Measurements from ENCODE around the gene ABHD5. TPM values are rescaled to one million over a fixed set of nuclear protein-coding genes. Genes with fewer than 3 reads are reported as not detected.
"Not testable (repeated sequence)": the region's sequence is repeated elsewhere in the genome, so short reads cannot be mapped to it uniquely, and the experiment has no call there.

The ABHD5 gene
- total and polyA plus RNA-seq, 8 donors, result 3.2 to 38.0 (median 24.5) TPM

DNA sequence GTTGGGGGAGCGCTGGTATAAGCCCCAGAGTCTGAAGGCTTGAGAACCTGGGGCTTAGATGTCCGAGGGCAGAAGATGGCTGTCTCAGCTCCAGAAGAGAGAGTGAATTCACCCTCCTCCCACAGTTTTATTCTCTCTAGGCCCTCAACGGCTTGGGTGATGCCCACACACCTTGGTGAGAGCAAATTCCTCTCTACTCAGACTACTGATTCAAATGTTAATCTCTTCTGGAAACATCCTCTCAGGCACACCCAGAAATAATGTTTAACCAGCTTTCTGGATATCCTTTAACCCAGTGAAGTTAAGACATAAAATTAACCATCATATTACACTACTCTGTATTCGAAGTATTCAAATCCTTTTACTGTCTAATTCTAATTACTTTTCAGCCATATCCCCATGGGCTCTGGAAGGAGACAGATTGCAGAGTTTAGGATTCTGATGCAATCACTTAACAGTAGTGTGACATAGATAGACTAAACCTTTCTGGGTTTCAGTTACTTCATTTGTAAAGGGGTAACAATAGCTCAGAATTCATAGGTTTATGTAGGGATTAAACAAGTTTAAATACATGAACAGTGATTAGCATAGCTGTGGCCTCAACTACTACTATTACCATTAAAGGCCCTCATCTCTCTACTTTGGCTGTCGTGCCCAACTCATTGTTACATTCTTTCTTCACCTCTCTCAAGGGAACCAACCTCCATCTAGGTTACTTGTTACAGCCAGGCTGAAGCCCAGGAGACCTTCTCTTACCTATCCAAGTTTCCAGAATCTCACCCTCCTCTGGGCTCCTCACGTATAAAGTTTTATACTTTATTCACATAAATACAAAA, 43.2 kb upstream of the ABHD5 start:
- no peak for DNase-seq
- intact Hi-C loops (cut with DNase I; ENCODE audit: low total_unique reads), result no loop called here
- Histone ChIP-seq H3K4me1 (no peaks in the 10 kb centered on the region), H3K9me3 (no peaks in the 10 kb centered on the region), H3K4me3 (no peak overlapping the region), H3K27me3 (no peaks in the 10 kb centered on the region), H3K36me3 (no peaks in the 10 kb centered on the region), H3K27ac (no peak overlapping the region)
- WGBS, 5 donors, result 65 to 80% (median 78%) methylated on average over 6 of the region's 6 CpGs
- no peak for TF ChIP-seq POLR2AphosphoS5 (IDR thresholded peaks at IDR 0.05)
- TF ChIP-seq, protein P1, sequence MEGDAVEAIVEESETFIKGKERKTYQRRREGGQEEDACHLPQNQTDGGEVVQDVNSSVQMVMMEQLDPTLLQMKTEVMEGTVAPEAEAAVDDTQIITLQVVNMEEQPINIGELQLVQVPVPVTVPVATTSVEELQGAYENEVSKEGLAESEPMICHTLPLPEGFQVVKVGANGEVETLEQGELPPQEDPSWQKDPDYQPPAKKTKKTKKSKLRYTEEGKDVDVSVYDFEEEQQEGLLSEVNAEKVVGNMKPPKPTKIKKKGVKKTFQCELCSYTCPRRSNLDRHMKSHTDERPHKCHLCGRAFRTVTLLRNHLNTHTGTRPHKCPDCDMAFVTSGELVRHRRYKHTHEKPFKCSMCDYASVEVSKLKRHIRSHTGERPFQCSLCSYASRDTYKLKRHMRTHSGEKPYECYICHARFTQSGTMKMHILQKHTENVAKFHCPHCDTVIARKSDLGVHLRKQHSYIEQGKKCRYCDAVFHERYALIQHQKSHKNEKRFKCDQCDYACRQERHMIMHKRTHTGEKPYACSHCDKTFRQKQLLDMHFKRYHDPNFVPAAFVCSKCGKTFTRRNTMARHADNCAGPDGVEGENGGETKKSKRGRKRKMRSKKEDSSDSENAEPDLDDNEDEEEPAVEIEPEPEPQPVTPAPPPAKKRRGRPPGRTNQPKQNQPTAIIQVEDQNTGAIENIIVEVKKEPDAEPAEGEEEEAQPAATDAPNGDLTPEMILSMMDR (IDR thresholded peaks at IDR 0.05), result no peak
- TF ChIP-seq POLR2A (IDR thresholded peaks at IDR 0.05), result no peak
- TF ChIP-seq EP300 (IDR thresholded peaks at IDR 0.05), result no peak

DNA sequence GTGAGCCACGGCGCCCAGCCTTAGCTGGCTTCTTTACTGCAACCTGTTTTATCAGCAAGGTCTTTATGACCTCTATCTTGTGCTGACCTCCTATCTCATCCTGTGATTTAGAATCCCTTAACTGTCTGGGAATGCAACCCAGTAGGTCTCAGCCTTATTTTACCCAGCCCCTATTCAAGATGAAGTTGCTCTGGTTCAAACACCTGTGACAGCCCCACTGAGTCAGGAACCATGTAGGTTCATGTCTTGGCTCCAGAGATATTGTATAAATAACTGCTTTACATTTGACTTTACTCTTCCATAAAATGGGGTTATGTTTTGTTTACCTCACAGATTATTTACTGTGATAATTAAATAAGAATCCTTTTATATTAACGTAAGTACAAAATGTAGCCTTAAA, 41.8 kb upstream of the ABHD5 start:
- 74 to 83% (median 80%) methylated on average over 3 of the region's 3 CpGs for WGBS, 5 donors
- Histone ChIP-seq H3K4me3 (no peak overlapping the region), H3K4me1 (no peaks in the 10 kb centered on the region), H3K27me3 (no peaks in the 10 kb centered on the region), H3K36me3 (no peaks in the 10 kb centered on the region), H3K9me3 (no peaks in the 10 kb centered on the region), H3K27ac (no peak overlapping the region)
- no peak for DNase-seq
- intact Hi-C loops (cut with DNase I; ENCODE audit: low total_unique reads), result no loop called here
- TF ChIP-seq POLR2A (IDR thresholded peaks at IDR 0.05) (no peak), EP300 (IDR thresholded peaks at IDR 0.05) (no peak), POLR2AphosphoS5 (IDR thresholded peaks at IDR 0.05) (no peak)
- TF ChIP-seq, protein P1 (IDR thresholded peaks at IDR 0.05), result no peak

DNA sequence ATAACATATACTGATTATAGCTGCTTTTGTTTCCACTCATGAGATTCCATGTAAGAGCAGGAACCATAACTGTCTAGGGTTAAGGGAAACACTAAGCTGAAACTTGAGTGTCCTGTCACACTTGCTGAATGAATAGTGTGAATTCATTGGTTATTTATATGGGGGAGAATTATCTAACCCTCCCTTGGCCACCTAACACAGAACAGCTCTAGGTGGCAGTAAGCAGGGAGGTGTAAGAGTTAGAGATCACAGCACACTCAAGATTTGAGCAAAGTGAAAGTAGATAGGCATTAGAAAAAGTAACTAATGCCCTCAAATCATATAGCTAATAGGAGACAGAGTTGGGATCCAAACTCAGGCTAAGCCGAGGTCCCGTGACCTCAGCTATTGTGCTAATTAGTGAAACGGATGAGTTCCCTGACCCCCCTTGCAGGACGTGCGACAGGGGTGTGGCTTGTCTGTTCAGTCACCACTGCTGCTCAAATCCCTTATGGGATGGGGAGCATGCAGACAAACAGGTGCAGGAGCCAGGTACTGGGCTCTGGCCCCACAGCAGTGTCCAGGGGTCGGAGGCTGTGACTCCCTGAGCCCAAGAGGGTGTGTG, 41.3 kb upstream of the ABHD5 start:
- TF ChIP-seq POLR2AphosphoS5 (IDR thresholded peaks at IDR 0.05) (no peak), POLR2A (IDR thresholded peaks at IDR 0.05) (no peak), EP300 (IDR thresholded peaks at IDR 0.05) (no peak)
- TF ChIP-seq, protein P1 (IDR thresholded peaks at IDR 0.05), result no peak
- no peak overlapping the region for H3K27ac ChIP-seq
- H3K9me3 ChIP-seq, result no peaks in the 10 kb centered on the region
- WGBS, 5 donors, result 16 to 30% (median 28%) methylated on average over 6 of the region's 6 CpGs
- H3K27me3 ChIP-seq, result no peaks in the 10 kb centered on the region
- DNase-seq, result peak in 1 of 2 donors; percentile 12
- H3K4me1 ChIP-seq, result no peaks in the 10 kb centered on the region
- intact Hi-C loops (cut with DNase I; ENCODE audit: low total_unique reads), result no loop called here
- H3K36me3 ChIP-seq, result no peaks in the 10 kb centered on the region
- H3K4me3 ChIP-seq, result peak overlapping the region in 3 of 4 donors; percentile 27 to 41 (median 27)

DNA sequence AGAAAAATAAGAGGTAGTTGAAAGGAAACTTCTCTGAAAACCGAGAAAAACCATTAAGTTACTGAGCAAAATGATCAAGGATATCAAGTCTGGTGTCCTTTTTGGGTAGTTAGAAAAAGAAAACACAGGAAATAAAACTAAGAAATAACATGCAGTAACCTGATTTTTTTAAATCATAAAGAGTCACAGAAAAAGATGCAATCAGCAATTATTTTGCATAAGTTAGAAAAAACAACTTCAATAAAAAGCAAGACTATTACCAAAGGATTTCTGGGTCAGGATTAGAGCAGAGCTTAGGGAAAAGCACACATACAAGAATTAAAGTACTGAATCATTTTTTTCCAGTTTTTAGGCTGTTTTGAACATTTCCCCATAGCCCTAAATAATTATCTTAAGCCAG, 40.4 kb upstream of the ABHD5 start:
- no peak for TF ChIP-seq EP300 (IDR thresholded peaks at IDR 0.05)
- TF ChIP-seq, protein P1 (IDR thresholded peaks at IDR 0.05), result no peak
- TF ChIP-seq POLR2AphosphoS5 (IDR thresholded peaks at IDR 0.05), result no peak
- no peak for TF ChIP-seq POLR2A (IDR thresholded peaks at IDR 0.05)
- WGBS, 5 donors, result 56 to 77% (median 73%) methylated on average over 1 of the region's 1 CpG
- intact Hi-C loops (cut with DNase I; ENCODE audit: low total_unique reads), result no loop called here
- Histone ChIP-seq H3K9me3 (no peaks in the 10 kb centered on the region), H3K27me3 (no peaks in the 10 kb centered on the region), H3K27ac (no peak overlapping the region), H3K4me1 (no peaks in the 10 kb centered on the region), H3K4me3 (no peak overlapping the region), H3K36me3 (no peaks in the 10 kb centered on the region)
- DNase-seq, result no peak

DNA sequence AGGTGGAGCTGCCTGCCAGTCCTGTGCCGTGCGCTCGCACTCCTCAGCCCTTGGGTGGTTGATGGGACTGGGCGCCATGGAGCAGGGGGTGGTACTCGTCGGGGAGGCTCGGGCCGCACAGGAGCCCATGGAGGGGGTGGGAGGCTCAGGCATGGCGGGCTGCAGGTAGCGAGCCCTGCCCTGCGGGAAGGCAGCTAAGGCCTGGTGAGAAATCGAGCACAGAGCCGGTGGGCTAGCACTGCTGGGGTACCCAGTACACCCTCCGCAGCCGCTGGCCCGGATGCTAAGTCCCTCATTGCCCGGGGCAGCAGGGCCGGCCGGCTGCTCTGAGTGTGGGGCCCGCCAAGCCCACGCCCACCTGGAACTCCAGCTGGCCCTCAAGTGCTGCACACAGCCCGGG, 34.3 kb upstream of the ABHD5 start:
- WGBS, 5 donors, result 94 to 100% (median 95%) methylated on average over 9 to 22 of the region's 22 CpGs
- intact Hi-C loops (cut with DNase I; ENCODE audit: low total_unique reads); H3K36me3 ChIP-seq; H3K9me3 ChIP-seq; H3K4me3 ChIP-seq; H3K27ac ChIP-seq; H3K27me3 ChIP-seq; DNase-seq; H3K4me1 ChIP-seq: not testable (repeated sequence)

Measured in stomach (tissue), 9 donors.